GM12874 (cell line): ENCODE results near the gene GPLD1.

Source experiments
- CTCF ChIP-seq: IDR thresholded peaks from 2 replicates; pipeline ENCODE4 v1.5.1; 2011; ENCODE audit warnings: low read depth, mild to moderate bottlenecking, control low read depth, low read length, moderate library complexity; ENCODE audit not compliant: insufficient read depth

GPLD1 gene

GRCh38 chr6:24494821-24495795 is 5.7 kb upstream of the GPLD1 start, which contains the start of gene ALDH5A1:
ALDH5A1 (plus strand) TSS chr6:24494969; CDS start chr6:24494997, 28 bp downstream.
- peak; percentile 50 for TF ChIP-seq CTCF

- no peak for TF ChIP-seq CTCF
Observed at GRCh38 chr6:24493945-24494820, 4.8 kb upstream of the GPLD1 start.

- TF ChIP-seq CTCF = peak; percentile 70
Observed at GRCh38 chr6:24492475-24492874, 3.1 kb upstream of the GPLD1 start.

GRCh38 chr6:24490948-24491347 is 1.6 kb upstream of the GPLD1 start:
- no peak for TF ChIP-seq CTCF

GRCh38 chr6:24489881-24490280 is 503 bp upstream of the GPLD1 start:
- TF ChIP-seq CTCF = no peak

- TF ChIP-seq CTCF = no peak
Observed at GRCh38 chr6:24486065-24486464, 3.3 kb downstream of the GPLD1 start.
